HEK293T (cell line): ENCODE results near the gene CIC.

Source experiments
- CTCF ChIA-PET: fragments of 350-600 bp; formaldehyde crosslinking; extraction: SDS; loops from one replicate; lab custom pipeline; 2021; ENCODE audit warnings: antibody characterized with exemption, inconsistent platforms; lab: Yijun Ruan, JAX
- POLR2A ChIA-PET: fragments of 350-600 bp; formaldehyde crosslinking; extraction: SDS; loops from one replicate; lab custom pipeline; 2020; ENCODE audit warnings: antibody characterized with exemption, inconsistent platforms; lab: Yijun Ruan, JAX
- DNase-seq: peaks from one replicate; pipeline ENCODE4 v3.0.0; 2012; ENCODE audit warnings: mixed read lengths; ENCODE audit errors: extremely low spot score
- ARNT ChIP-seq: fragments of 450-650 bp; IDR thresholded peaks from 2 replicates; pipeline ENCODE4 v1.6.1; 2017; ENCODE audit warnings: mild to moderate bottlenecking
- BHLHE40 ChIP-seq: fragments of 450-650 bp; IDR thresholded peaks from 2 replicates; pipeline ENCODE4 v1.6.1; 2016; ENCODE audit warnings: mild to moderate bottlenecking, moderate library complexity, borderline replicate concordance
- CTBP1 ChIP-seq: fragments of 450-650 bp; IDR thresholded peaks from 2 replicates; pipeline ENCODE4 v1.6.1; 2016; ENCODE audit warnings: borderline replicate concordance
- ELF4 ChIP-seq: fragments of 450-650 bp; IDR thresholded peaks from 2 replicates; pipeline ENCODE4 v1.6.1; 2017; ENCODE audit warnings: antibody characterized with exemption
- FOXA1 ChIP-seq: fragments of 450-650 bp; IDR thresholded peaks from 2 replicates; pipeline ENCODE4 v1.6.1; 2016; ENCODE audit warnings: mild to moderate bottlenecking
- FOXK2 ChIP-seq: fragments of 450-650 bp; IDR thresholded peaks from 2 replicates; pipeline ENCODE4 v1.6.1; 2016; ENCODE audit warnings: mild to moderate bottlenecking
- FOXM1 ChIP-seq: fragments of 450-650 bp; IDR thresholded peaks from 2 replicates; pipeline ENCODE4 v1.6.1; 2017; ENCODE audit warnings: mild to moderate bottlenecking, borderline replicate concordance
- HDGF ChIP-seq: fragments of 450-650 bp; IDR thresholded peaks from 2 replicates; pipeline ENCODE4 v1.6.1; 2017; ENCODE audit warnings: antibody characterized with exemption, borderline replicate concordance
- L3MBTL2 ChIP-seq: fragments of 450-650 bp; conservative IDR thresholded peaks from 2 replicates; pipeline ENCODE4 v1.6.1; 2016; ENCODE audit warnings: mild to moderate bottlenecking
- LEF1 ChIP-seq: fragments of 450-650 bp; IDR thresholded peaks from 2 replicates; pipeline ENCODE4 v1.6.1; 2017; ENCODE audit warnings: mild to moderate bottlenecking, borderline replicate concordance
- NFRKB ChIP-seq: fragments of 450-650 bp; IDR thresholded peaks from 2 replicates; pipeline ENCODE4 v1.6.1; 2016; ENCODE audit warnings: mild to moderate bottlenecking, moderate library complexity
- PKNOX1 ChIP-seq: fragments of 450-650 bp; IDR thresholded peaks from 2 replicates; pipeline ENCODE4 v1.6.1; 2016
- SP1 ChIP-seq: fragments of 450-650 bp; IDR thresholded peaks from 2 replicates; pipeline ENCODE4 v1.6.1; 2017
- SUZ12 ChIP-seq: fragments of 450-650 bp; IDR thresholded peaks from 2 replicates; pipeline ENCODE4 v1.6.1; 2016; ENCODE audit warnings: mild to moderate bottlenecking
- TARDBP ChIP-seq: fragments of 450-650 bp; IDR thresholded peaks from 2 replicates; pipeline ENCODE4 v1.6.1; 2016
- ZNF384 ChIP-seq: fragments of 450-650 bp; IDR thresholded peaks from 2 replicates; pipeline ENCODE4 v1.6.1; 2016

Gene CIC

GRCh38 chr19:42250666-42251531 is 18.2 kb upstream of the CIC start:
- CTCF ChIA-PET: interaction anchor here (0.6 to 0.8 kb wide), 2 partner anchors 29 to 32 kb away, joined by 3 read pairs; no protein-coding TSS in a partner anchor
- TF ChIP-seq FOXA1 (no peak), L3MBTL2 (no peak), HDGF (no peak), NFRKB (no peak), TARDBP (no peak), ELF4 (no peak), ARNT (no peak), SP1 (no peak), CTBP1 (no peak), FOXM1 (no peak), SUZ12 (no peak), PKNOX1 (no peak), FOXK2 (no peak), BHLHE40 (no peak), LEF1 (no peak), ZNF384 (no peak)
- POLR2A ChIA-PET: interaction anchor here (1.5 to 2.8 kb wide), 4 partner anchors 8 to 31 kb away, joined by 3 to 12 read pairs (median 10); partner anchors contain the start of gene GSK3A
- no peak for DNase-seq

GRCh38 chr19:42251572-42252358 is 17.3 kb upstream of the CIC start:
- POLR2A ChIA-PET: interaction anchor here (1.5 to 2.8 kb wide), 4 partner anchors 9 to 30 kb away, joined by 3 to 12 read pairs (median 10); partner anchors contain the start of gene GSK3A
- CTCF ChIA-PET: interaction anchor here (0.6 to 0.7 kb wide), 3 partner anchors 28 to 143 kb away, joined by 3 read pairs; no protein-coding TSS in a partner anchor
- TF ChIP-seq CTBP1: no peak
- no peak for TF ChIP-seq NFRKB
- TF ChIP-seq FOXA1: no peak
- no peak for TF ChIP-seq SP1
- TF ChIP-seq L3MBTL2: no peak
- no peak for TF ChIP-seq ARNT
- TF ChIP-seq TARDBP: no peak
- TF ChIP-seq BHLHE40: no peak
- no peak for TF ChIP-seq HDGF
- no peak for TF ChIP-seq FOXM1
- TF ChIP-seq FOXK2: no peak
- TF ChIP-seq SUZ12: no peak
- no peak for TF ChIP-seq ZNF384
- no peak for TF ChIP-seq LEF1
- no peak for TF ChIP-seq PKNOX1
- no peak for TF ChIP-seq ELF4
- no peak for DNase-seq

- TF ChIP-seq FOXK2 (no peak), SUZ12 (no peak), LEF1 (no peak), ZNF384 (no peak), NFRKB (no peak), BHLHE40 (no peak), ARNT (no peak), TARDBP (no peak), PKNOX1 (no peak), FOXM1 (no peak), HDGF (no peak)
- DNase-seq: no peak
- ChIA-PET POLR2A (interaction anchor here (1.5 to 2.8 kb wide), 4 partner anchors 10 to 29 kb away, joined by 3 to 12 read pairs (median 10); partner anchors contain the start of gene GSK3A), CTCF (interaction anchor here (0.6 kb wide), 1 partner anchor 144 kb away, joined by 3 read pairs; no protein-coding TSS in a partner anchor)
Observed at GRCh38 chr19:42252365-42253244, 16.4 kb upstream of the CIC start.

GRCh38 chr19:42253245-42254088 is 15.6 kb upstream of the CIC start:
- ChIA-PET CTCF (no interaction called here), POLR2A (no interaction called here)
- DNase-seq: peak; percentile 51

More at GRCh38 chr19:42253245-42254088, 15.6 kb upstream of the CIC start:
- TF ChIP-seq L3MBTL2 (no peak), FOXA1 (no peak), ZNF384 (no peak), ARNT (no peak), LEF1 (no peak), TARDBP (no peak), PKNOX1 (no peak), FOXM1 (no peak), SUZ12 (no peak), HDGF (no peak), ELF4 (no peak), CTBP1 (no peak), FOXK2 (no peak), SP1 (no peak), BHLHE40 (no peak), NFRKB (no peak)
